NCI-H82 treated with DMSO at 0.1 percent for 48 hours (cell line): Measurements from ENCODE around the gene FKBP1B.
"Not testable (repeated sequence)": the region's sequence is repeated elsewhere in the genome, so short reads cannot be mapped to it uniquely, and the experiment has no call there.

Source experiments
- DNase-seq: peaks from one replicate; lab custom pipeline; 2025; ENCODE audit not compliant: unreplicated experiment; lab: John Stamatoyannopoulos, UW

FKBP1B gene

DNA sequence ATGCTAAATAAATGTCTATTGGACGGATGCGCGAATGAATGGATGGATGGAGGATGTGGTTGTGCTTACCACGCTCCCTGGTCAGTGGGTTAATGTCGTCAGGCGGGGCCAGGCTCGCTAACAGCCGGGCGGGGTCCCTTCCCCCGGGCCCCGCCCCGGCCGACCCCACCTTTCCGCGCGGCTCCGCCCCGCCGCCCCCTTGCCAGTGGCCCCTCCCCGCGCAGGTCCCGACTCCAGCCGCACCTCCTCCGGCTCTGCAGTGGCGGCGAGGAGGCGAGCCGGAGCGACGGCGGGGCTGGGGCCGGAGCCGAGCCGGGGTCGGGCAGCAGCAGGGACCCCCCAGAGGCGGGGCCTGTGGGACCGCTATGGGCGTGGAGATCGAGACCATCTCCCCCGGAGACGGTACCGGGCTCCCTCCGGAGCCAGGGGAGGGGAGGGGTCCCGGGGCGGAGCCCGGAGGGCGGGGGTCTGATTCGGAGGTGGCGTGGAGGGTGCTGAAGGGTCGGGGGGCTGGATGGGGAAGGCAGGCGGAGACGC lies at the start of gene FKBP1B:
Gene FKBP1B, plus strand, starts transcription at position 257 of the 537 bp plus-strand sequence. Its CDS starts 109 bp downstream, at position 366.
- peak; percentile 68 for DNase-seq

DNA sequence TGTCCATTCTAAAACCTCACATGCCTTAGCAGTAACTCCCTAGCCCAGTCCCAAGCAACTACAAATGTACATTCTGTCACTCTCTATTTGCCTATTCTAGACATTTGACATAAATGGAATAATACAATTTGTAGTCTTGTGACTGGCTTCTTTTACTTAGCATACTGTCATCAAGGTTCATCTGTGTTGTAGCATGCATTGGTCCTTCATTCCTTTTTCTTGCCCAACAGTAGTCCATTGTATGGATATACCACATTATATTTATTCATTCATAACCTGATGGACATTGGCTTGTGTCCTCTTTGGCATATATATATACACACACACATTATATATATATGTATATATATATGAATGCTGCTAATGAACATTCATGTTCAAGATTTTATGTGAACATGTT lies 41.8 kb upstream of the FKBP1B start:
- DNase-seq = no peak

DNA sequence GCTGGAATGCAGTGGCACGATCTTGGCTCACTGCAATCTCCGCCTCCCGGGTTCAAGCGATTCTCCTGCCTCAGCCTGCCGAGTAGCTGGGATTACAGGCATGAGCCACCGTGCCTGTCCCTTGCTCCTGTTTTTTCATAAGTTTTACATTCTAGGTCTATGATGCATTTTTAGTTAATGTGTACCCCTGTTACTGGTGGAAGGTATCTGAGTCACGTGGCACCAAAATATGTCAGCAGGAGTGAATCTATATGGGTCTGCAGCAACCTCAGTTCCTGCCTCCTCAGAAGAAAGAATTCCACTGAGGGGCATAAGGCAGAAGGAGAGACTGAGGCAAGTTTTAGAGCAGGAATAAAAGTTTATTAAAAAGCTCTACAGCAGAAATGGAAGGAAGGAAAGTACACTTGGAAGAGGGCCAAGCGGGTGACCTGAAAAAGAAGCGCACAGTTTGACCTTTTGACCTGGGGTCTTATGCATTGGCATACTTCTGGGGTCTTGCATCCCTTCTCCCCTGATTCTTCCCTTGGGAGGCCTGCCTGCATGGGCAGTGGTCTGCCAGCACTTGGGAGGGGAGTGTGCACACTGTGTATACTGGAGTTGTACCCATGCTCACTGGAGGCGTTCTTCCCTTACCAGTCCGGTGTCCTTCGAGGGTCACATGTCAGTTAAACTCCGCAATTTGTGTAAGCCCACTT lies 40.7 kb upstream of the FKBP1B start:
- no peak for DNase-seq

DNA sequence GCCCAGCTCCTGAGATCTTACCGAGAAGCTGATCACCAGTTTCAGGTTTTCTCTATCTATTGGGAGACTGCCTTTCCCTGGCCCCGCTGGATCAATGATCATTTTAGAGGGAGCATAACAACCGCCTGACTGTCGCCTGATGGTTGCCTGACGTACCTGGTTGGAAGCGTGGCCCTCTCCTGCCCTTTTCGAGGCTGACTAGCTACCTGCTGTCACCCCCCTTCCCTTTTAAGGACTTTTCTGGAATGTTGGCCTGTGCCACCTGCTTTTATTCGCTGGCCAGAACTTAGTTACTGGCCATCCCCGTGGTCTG lies 40.2 kb upstream of the FKBP1B start:
- DNase-seq = no peak

DNA sequence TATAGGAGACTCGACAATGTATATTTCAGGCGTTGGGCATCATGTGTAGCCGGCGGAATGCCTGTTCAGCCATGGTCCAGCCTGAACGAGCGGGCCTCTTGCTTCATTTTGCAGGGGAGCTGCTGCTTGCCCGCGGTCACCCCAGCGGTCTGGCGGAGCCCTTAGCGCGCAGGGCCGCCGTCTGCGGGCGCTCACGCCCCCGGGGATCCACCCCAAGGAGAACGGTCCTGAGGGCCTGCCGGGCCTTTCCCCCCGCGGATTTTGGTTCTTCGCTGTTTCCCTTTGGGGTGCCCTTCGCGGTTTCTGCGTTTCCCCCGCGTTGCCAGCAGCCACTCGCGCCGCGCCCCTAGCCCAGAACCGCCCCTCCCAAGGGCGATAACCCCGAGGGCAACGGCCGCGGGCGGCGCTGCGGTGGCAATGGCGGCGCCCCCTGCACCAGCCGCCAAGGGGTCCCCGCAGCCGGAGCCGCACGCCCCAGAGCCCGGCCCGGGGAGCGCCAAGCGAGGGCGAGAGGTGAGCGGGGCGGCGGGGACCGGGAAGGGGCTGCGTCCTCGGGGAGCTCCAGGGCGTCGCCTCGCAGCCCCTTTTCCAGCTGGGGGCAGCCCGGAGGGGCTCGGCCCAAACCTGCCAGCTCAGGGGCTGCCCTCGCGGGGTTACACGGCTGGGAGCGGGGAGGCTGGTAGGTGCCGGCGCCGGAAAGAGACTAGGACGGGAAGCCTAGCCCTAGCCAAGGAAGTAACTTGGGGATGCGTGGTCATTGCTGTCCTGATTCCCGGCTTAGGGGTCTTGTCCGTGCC lies 39.7 kb upstream of the FKBP1B start, which contains the start of gene MFSD2B:
Gene MFSD2B, plus strand, starts transcription at position 406 of the 797 bp plus-strand sequence. Its CDS starts 12 bp downstream, at position 418.
- no peak for DNase-seq

DNA sequence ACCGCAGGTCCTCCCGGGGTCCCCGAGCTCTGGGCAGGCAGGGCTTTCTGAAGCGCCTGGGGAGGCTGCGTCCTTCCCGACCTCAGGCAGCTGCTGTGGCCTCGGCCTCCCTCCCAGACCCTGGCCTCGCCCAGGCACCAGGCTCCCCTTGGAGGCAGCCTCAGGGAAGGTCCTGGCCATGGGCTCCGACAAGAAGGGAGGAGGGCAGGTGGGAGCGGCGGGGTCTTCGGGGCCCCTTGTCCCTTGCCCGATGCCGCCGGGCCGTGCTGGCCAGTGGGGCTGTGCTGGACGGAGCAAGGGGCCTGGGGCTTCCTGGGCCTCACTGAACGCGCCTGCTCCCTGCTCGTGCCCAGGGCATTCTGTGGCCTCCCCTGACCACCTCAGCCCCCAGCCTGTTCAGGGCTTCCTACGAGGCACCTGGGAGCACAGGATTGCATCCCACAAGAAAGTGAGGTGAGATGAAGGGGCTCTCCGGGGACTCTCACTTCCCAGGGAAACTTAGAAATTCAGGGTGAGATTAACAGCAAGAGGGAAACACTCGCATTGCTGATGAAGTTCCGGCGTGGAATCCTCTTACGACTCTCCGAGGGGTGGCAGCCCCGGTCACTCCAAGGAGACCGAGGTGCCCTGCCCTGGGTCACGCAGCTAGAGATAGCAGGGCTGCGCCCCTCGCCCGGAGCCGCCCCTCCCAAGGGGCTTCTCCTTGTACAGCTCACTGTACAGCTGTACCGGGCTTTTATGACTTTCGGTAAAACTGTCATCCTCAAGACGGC lies 38.9 kb upstream of the FKBP1B start:
- no peak for DNase-seq

DNA sequence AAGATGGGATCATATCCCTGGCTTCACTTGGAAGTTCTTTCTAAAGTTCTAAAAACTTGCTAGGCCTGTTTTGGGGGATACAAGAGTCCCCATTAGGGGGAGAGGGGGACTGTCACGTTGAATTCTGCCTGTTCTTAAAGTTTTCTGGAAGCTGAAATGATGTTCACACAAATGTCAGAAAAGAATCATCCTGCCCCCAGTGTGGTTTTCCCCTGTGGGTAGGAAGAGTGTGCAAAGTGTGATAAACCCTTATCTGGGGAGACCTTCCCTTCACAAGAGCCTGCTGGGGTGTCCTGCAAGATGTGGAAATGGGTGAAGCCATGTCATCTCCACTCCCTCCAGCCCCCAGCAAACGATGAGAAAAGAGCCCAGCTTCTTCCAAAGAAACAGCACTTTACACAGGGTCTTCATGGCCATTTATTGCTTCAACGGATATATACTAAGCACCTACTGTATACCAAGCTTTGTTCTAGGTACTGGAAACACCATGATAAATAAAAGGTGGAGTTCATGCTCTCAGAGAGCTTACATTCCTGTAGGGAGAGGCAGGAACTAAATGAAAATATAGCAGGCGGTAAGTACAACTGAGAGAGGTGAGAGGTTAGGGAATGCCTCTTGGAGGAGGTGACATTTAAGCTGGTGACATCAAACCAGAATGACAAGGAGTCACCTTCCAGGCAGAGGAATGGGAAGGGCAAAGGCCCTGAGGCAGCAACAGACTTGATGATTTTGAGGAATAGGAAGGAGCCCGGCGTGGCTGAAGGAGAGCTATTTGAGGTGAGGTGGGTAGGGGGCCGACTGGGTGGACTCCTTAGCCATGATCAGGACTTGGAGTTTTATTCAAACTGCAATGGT lies 38.1 kb upstream of the FKBP1B start:
- no peak for DNase-seq

DNA sequence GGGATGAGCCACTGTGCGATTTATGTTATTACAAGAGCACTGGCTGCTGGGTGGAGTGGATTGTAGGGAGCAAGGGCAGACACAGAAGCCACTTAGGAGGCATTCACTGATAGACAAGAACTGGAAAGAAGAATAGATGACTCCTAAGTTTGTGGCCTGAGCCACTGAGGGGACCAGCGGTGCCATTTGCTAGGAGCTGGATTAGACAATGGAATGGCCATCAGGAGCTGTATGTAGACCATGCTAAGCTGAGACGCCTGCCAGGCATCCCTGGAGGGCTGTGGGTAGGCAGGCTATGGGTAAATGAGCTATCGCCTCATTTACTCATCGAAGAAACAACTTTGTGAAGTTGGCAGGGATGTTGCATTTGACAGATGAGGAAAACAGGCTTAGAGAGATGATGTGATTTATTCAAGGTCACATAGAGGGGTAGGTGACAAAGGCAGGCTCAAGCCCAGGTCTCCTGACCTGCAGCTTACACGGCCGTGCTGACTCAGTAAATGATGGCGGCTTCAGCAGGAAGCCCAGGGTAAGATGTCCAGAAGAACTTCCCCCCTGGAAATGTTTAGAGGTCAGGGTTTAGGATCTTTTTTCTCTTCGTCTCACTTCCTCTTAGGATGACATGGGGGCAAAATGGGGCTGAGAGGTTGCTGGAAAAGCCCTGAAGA lies 36.9 kb upstream of the FKBP1B start:
- no peak for DNase-seq

DNA sequence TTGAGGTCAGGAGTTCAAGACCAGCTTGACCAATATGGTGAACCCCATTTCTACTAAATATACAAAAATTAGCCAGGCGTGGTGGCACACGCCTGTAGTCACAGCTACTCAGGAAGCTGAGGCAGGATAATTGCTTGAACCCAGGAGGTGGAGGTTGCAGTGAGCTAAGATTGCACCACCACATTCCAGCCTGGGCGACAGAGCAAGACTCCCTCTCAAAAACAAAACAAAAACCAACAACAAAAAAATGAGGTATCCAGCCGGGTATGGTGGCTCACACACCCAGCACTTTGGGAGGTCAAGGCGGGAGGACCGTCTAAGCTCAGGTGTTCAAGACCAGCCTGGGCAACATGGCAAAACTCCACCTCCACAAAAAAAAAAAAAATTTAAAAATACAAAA lies 34.6 kb upstream of the FKBP1B start:
- not testable (repeated sequence) for DNase-seq

DNA sequence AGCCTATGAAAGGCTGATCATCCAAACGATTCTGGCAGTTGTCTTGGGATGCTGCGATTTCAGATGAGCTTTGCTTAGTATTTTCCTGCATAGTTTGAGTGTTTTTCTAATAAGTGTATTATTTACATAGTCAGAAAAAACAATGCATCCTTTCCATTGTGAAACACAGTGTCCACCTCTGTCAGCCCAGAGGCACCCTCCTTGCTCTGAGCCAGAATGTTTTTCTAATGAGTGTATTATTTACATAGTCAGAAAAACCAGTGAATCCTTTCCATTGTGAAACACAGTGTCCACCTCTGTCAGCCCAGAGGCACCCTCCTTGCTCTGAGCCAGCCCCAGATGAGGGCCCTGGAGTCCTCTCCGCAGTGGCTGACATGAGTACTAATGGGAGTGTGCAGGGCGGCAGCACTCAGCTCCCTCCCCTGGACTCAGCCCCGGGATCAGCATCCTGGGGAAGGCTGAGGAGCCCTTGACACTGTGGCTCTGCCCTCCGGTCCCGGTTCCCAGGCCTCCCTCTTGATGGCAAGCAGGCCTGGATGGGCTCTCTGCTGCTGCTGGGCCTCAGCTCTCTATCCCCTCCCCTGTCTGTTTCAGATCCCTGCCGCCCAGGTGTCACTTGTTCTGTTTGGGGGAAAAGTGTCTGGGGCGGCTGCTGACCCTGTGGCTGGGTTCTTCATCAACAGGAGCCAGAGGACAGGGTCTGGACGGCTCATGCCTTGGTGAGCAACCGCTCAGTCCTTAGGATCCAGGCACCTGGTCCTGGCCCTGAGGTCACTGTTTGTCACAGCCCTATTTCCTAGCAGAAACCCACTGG lies 33.8 kb upstream of the FKBP1B start:
- no peak for DNase-seq

DNA sequence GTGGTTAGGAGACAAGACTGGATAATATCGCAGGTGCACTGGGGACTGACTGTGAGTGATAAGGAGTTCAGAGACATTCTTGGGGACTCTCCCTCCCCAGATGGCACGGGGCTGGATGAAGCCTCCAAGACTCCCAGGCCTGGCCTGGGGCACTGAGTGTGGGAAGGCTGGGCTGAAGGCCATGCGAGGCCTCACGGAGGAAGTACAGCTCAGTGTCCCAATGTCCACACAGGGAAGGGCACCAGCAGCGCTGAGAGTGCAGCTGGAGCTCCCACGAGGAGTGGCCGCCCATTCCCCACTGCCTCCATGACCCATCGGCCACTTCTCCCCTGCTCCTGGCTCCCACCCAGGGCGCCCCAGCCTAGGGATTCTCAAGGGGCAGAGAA lies 33.2 kb upstream of the FKBP1B start:
- no peak for DNase-seq

DNA sequence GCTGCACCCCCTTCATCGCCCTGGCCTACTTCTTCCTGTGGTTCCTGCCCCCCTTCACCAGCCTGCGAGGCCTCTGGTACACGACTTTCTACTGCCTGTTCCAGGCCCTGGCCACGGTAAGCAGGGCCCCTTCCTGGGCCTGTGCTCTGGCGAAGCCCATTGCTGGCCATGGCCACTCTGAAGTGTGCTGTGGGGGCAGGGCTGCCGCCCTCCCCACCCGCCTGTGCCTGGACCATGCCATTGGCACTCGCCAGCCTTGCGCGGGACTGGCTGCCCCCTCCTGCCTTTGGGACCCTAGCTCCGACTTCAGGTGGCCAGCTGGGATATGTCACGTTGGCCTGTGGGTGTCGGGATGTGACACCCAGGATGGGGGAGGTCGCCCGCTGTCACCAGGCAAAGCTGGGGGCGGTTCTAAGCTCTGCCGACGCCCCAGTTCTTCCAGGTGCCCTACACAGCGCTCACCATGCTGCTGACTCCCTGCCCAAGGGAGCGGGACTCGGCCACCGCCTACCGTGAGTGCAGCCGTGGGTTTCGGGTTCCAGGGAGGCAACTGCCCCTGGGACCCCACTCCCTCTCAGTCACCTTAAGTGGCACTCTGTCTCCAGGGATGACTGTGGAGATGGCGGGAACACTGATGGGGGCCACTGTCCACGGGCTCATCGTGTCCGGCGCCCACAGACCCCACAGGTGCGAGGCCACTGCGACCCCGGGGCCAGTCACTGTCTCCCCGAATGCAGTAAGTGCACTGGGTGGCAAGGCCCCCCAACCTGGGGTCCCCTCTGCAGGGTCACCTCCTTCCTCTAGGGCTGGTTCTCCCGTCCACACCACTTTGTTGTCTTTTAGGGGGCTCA lies 32.5 kb upstream of the FKBP1B start:
- no peak for DNase-seq

DNA sequence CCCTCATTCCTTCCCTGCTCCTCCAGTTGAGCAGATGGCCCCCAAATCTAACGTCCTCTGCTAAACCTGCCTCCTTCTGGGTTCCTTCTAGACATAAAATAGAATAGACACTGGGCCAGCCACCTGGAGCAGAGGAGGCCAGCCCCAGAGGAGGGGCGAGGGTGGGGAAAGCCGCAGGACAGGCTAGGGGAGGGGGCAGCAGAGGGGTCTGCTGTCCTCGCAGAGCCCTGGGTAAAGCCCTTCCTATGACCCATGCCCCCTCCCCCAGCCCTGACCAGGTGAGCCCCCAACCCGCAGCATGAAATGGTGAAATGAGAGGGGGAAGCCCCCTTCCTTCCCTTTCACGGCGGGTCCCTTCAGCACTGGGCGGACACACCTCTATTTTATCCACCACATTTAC lies 31.8 kb upstream of the FKBP1B start:
- no peak for DNase-seq

DNA sequence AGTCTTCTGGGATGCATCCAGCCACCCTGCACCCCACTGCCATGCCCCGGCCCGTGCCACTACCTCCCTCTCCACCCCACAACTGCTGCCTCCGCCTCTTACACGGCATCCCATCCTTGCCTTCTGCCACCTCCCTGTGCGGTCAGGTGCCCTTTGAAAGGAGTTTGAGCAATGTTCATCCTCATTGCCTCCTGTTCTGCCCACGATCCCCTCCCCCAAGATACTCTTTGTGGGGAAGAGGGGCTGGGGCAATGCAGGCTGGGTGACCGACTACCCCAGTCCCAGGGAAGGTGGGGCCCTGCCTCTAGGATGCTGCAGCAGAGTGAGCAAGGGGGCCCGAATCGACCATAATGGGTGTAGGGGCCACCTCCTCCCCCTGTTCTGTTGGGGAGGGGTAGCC lies 31.3 kb upstream of the FKBP1B start:
- no peak for DNase-seq

DNA sequence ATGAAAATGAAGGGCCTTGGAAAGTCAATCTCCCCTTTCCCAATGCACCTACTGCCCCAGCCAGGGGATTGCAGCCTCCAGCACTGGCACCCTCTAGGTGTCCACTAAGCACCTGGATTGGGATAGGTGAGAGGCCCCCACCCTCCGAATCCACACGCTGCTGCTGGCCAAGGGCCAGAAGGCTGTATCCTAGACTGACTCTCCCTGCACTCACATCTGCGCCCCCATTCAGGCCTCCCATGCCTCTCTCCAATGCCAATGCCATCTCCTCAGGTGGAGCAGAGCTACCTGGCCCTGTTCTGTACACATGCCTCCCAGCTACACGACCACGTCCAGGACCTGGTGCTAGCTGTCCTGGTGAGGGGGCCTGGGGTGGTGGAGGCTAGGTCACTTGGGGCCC lies 29.8 kb upstream of the FKBP1B start:
- DNase-seq = no peak

DNA sequence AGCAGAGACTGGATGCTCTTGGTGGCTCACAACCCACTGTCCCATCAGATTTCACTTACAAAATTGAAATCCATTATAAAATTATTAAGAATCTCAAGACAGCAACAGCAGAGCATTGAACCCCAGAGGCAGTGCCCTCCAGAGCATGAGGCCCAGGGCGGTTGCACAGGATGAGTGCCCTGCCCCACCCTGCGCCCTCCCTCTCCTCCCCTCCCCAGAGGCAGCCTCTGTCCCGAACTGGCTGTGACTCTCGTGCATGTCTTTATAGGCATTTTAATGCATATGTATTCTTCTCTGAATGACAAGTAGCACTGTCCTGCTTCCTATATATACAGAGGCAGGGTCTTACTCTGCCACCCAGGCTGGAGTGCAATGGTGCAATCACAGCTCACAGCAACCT lies 29.3 kb upstream of the FKBP1B start:
- DNase-seq = no peak

DNA sequence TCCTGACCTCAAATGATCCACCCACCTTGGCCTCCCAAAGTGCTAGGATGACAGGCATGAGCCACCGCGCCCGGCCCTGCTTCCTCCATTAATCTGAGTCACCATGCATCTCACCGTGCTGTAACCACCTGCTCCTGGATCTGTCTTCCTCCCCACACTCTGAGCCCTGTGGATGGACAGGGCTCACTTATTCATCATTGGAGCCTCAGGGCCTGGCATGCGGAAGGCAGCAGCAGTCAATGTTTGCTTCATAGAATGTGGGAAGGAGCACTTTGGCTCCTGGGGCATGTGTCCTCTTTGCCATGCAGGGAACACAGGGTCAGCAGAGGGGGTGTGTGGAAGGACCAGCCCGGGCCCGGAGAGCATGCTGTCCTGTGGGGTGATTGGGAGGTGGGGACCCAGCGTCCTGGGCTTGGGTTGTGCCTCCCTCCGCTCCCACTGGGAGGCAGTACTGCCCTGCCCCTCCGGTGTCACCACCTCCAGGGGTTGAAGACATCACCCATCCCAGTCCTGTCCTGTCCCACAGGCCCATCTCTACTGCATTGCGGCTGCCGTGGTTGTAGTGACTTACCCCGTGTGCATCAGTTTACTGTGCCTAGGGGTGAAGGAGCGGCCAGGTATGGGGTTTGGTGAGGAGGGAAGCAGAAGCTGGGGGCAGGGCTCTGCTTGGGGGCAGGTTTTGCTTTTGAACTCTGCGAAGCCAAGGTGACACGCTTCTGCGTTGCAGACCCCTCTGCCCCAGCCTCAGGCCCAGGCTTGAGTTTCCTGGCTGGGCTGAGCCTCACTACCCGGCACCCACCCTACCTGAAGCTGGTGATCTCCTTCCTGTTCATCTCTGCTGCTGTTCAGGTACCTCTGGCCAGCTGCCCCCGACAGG lies 28.2 kb upstream of the FKBP1B start:
- no peak for DNase-seq
